Fibroblast of skin of right biceps (primary cell): ENCODE measurements around the gene ZFPL1.
"Not testable (repeated sequence)": the region's sequence is repeated elsewhere in the genome, so short reads cannot be mapped to it uniquely, and the experiment has no call there.

ENCODE experiments used
- DNase-seq: peaks from one replicate; pipeline ENCODE4 v3.0.0-alpha.2; 2013

ZFPL1 gene

GRCh38 chr11:65115361-65116082, 31.5 kb downstream of the ZFPL1 start:
- DNase-seq = no peak

GRCh38 chr11:65116370-65117205, 32.6 kb downstream of the ZFPL1 start:
- peak; percentile 33 for DNase-seq

- peak; percentile 98 for DNase-seq
Observed at GRCh38 chr11:65117206-65118096, 33.4 kb downstream of the ZFPL1 start, which contains the start of gene ZNHIT2. Gene ZNHIT2, minus strand, starts transcription at chr11:65117701. Its CDS starts 48 bp downstream, at chr11:65117653.

GRCh38 chr11:65118097-65118837, 34.2 kb downstream of the ZFPL1 start:
- DNase-seq = no peak

- DNase-seq = not testable (repeated sequence)
Observed at GRCh38 chr11:65118891-65119669, 35.1 kb downstream of the ZFPL1 start.

- no peak for DNase-seq
Observed at GRCh38 chr11:65119670-65119995, 35.6 kb downstream of the ZFPL1 start.

GRCh38 chr11:65120831-65121230, 36.8 kb downstream of the ZFPL1 start:
- DNase-seq = no peak

GRCh38 chr11:65121447-65121864, 37.4 kb downstream of the ZFPL1 start:
- DNase-seq = no peak

- DNase-seq = peak; percentile 96
Observed at GRCh38 chr11:65121865-65122696, 38.1 kb downstream of the ZFPL1 start, which contains the start of the genes FAU and MRPL49. Gene FAU, minus strand, starts transcription at chr11:65122134. Its CDS starts 321 bp downstream, at chr11:65121813. Gene MRPL49, plus strand, starts transcription at chr11:65122321. Its CDS starts 26 bp downstream, at chr11:65122347.

GRCh38 chr11:65124480-65125196, 40.6 kb downstream of the ZFPL1 start:
- no peak for DNase-seq

GRCh38 chr11:65125197-65126056, 41.4 kb downstream of the ZFPL1 start:
- DNase-seq = no peak

GRCh38 chr11:65126624-65127274, 42.7 kb downstream of the ZFPL1 start:
- no peak for DNase-seq

GRCh38 chr11:65127473-65128181, 43.6 kb downstream of the ZFPL1 start:
- no peak for DNase-seq

- no peak for DNase-seq
Observed at GRCh38 chr11:65128182-65129145, 44.4 kb downstream of the ZFPL1 start.

GRCh38 chr11:65129649-65130441, 45.8 kb downstream of the ZFPL1 start:
- DNase-seq = no peak
